Astrocyte of the hippocampus (primary cell): ENCODE measurements around the gene ARL15.
"Not testable (repeated sequence)": the region's sequence is repeated elsewhere in the genome, so short reads cannot be mapped to it uniquely, and the experiment has no call there.

Experiments
- DNase-seq: peaks from one replicate; pipeline ENCODE4 v3.0.0; 2011; ENCODE audit warnings: low read depth, low spot score

The ARL15 gene

DNA sequence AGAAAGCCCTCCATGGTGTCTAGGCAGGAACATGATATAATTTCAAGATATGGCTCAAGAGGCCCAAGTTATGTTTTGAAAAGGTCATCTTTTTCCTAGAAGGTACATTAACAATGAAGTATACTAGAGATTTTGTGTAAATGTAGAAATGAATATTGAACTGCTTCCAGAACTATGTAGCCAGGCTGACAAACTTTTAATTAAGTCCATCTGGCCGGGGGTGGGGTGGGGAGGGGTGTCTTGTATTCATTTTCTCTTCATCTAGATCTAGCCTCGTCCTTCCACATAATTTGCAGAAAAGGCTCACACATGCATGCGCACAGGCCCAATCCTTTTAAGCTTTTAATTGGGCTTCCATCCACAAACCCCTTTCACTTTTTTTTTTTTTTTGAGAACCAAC, 323.3 kb downstream of the ARL15 start:
- DNase-seq = no peak

DNA sequence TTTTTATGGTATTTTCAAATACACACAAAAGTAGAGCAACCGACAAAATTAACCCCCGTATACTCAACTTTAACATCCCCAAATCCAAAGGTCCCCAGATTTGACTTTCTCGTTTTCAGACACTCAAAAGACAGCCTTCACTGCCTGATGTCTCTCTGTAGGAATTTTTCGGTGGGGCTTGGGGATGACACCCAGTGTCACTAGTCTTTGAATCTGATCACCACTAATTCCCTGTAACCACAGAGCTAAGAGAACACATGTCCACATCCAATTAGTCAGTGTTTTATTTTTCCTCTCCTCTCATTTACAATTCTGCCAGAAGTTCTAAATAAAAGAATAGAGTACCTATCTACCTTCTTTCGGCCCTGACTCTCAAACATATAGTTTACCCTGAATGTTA, 324.6 kb downstream of the ARL15 start:
- DNase-seq = no peak

DNA sequence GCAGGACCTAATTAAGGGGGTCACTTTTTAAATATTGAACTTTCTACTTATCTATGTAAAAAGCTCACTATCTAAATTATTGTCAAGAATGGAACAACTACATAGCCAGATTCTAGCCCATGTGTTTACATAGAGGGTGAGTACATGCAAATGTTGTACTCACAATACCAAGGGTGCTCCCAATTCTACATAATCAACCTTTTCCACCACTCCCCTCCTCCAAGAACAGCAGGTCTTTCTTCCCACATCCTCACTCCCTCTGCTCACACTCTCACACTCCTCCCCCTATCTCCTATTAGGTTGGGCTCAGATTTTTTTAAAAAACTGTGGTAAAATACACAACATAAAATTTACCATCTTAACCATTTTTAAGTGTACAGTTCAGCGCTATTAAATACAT, 325.4 kb downstream of the ARL15 start:
- no peak for DNase-seq

DNA sequence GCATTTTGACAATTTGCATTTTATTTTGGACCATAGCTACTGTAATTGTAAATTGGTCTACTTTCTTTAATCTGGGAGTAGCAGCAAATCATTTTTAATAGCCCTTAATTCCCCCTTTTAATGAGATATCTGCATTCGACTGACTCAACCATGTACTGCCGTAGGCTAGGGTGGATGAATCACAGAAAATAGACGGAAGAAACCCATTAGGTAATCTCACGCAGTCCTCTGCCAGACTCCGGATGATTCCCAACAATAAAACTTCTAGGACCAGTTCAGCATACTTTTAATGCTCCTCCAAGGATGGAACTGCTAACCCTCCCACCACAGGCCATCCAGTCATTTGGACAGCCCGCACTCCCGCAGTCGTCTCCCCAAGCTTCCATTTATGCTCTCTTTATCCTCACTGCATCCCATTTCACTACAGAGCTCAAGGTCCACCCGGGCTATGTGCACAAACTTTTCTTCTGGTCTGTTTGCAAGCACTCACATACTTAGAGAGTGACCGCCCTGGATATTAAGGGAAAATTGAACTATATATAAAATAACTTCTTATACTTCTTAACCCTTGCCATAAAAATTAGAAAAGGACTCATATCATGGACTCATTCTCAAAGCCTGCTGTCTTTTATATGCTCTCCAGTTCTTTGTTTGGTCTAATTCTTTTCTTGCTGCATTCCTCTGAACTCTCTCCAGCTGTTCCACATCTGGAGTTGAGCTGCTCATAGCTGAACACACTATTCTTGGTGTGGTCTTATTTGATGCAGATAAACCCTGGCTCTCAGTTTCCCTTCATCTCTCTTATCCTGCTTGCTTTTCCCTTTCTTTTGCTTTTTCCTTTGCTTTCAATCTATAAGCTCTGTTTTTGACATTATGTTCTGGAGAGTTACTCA, 326.6 kb downstream of the ARL15 start:
- DNase-seq = no peak

DNA sequence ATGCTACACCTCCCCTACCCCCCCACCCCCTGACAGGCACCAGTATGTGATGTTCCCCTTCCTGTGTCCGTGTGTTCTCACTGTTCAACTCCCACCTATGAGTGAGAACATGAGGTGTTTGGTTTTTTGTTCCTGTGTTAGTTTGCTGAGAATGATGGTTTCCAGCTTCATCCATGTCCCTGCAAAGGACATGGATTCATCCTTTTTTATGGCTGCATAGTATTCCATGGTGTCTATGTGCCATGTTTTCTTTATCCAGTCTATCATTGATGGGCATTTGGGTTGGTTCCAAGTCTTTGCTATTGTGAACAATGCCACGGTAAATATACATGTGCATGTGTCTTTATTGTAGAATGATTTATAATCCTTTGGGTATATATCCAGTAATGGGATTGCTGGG, 328.1 kb downstream of the ARL15 start:
- not testable (repeated sequence) for DNase-seq

DNA sequence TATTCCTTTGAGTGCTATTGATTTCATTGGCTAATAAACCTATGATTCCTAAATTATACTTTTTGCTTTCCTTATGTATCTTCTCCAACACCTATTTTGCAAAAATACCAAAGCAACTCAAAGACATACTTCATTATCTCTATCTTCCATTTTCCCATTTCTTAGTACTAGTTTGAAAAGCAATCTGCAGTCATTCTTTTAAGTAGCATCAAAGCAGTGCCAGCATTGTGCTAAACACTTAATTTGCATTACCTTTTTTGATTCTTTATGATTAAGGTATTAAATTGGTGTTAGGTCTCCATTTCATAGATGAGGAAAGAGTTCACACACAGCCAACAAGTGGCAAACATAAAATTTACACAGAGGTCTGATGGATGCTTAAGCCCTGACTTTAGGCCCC, 330.3 kb downstream of the ARL15 start:
- DNase-seq = no peak

DNA sequence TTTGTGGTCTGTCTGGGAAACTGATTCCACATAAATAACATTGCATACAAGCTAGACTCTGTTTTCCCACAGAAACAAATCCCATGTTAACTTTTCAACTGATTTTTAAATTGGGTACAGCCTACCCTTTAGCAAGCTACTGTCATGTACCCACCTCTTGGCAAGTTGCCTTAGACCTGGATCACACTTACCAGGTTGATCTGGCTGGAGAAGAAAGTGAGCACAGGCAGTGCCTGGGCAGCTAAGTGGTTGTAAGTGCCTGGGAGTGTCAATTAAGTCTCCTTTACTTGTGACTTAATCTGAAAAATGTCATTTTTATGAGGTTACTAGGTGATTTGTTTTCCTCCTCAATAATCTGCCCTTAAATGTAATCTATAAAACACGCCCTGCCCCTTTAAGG, 336.4 kb downstream of the ARL15 start:
- no peak for DNase-seq

DNA sequence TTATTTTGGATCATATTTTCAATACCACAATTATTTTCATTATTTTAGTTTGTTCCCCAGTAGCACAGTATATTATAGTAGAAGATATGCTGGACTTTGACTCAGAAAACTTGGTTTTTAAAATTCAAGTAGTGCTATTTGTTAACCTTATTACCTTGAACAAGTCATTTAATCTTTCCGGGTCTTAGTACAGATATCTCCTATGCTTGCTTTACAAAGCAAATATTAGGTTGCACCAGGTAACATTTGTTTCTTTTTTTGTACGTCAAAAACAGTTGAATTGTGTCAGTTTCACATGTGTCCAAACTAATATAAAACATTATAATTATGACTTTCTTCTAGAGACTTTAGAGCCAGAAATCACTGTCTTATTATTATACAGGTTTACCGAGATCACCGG, 338.1 kb downstream of the ARL15 start:
- no peak for DNase-seq

DNA sequence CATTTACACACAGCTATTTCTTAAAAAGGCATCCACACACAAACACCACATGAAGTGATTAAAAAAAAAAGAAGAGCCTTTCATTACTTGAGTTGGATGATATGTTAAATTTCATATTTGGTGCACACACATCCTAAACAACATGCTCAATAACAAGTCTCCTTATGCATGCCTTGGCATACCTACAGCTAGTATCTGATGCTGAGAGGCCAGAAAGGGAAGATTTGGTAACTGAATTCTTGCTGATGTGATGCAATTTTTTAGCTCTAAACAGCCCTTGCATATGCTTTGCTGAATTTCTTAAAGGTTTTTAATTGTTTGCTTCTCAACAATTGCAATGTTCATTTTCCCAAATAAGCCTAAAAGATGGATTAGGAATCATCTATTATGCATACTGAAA, 338.8 kb downstream of the ARL15 start:
- no peak for DNase-seq

DNA sequence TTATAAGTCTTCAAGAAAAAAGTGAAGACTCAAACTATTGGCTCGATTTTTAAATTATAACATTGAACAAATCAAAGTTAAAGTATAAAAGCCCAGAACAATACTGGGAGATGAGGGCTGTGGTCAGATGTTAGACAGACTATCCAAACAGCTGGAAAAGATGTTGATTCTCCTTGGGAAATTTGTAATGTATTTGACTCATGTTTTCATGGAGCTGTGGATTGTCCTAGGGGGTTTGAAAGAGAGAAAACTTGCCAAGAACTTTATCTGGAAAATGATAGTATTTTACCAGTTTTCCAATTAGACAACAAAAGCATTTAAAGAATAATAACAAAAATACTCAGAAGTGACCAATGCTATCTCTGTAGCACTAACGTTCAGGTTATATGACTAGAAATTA, 339.2 kb downstream of the ARL15 start:
- DNase-seq = no peak

DNA sequence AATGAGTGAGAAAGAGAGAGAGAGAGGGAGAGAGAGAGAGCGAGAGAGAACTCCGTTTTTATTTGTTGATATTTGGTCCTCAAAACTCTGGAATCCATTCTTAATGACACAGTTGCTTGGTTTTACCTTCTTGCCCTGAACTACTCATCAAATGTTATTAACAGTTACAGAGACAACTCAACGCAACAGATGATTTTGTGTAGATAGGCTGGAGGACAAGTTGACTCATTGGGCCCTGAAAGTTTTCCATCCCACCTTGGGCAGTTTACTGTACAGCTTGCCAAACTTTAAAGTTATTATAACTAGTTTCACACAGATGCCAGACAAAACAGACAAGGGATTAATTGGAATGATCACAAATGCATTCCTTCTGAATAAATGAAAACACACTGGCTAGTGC, 339.9 kb downstream of the ARL15 start:
- peak; percentile 31 for DNase-seq

DNA sequence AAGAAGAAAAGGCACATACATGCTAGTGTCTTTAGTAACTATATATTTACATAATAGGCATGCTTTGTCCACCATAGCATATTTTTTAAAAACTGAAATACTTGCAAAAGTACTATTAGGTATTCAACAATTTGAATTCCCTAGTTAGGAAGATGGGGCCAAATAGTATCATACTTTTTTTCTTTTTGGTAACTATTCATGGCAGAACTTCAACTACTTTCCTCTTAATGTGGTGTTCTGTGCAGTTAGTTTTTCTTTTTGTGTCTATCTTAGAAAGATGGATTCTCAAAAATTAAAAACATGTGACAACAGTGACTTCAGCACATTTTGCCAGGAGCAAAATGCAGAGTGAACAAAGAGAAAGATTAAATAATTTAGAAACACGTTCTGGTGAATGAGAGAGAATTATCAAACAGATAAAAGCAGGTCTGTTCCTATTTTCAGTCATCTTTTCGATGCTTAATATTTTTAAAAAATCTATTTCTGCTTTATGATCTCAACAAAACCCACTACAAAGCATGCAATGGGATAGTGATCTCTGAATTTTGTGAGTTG, 341.1 kb downstream of the ARL15 start:
- no peak for DNase-seq

DNA sequence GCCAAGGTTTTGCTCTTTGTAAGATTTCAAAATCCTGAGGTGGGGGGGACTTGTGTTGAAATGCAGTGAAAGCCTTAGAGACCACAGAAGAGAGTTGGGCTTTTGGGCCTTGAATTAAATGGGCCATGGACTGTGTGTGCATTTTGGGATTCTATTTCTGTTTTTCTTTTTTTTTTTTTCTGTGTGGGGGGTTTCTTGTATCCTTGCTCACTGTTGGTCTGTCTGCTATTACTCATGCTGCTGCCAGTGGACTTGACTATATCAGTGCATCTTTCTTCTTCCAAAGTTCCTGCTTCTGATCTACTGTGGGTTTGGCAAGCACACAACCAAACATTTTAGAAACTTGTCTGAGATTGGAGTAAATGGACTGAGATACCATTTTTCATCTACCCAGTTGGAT, 344.9 kb downstream of the ARL15 start:
- peak; percentile 25 for DNase-seq

DNA sequence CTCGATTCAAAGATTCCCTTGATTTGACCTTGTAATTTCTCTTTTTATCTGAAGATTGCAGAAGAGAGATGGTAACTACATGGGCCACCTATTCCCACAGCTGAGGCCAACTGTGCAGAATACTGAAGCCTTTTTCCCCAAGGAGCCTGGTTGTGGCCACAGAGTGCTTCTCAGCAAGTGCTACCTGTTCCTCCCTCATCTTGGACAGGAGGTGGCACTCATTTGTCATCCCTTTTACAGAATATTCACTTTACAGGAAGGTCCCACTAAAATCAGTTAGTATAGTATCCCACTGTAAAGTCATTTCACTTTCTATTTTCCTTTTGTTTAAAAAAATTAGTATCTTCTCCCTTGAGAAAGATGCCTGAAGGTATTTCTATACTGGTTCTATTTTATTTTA, 346.4 kb downstream of the ARL15 start:
- DNase-seq = no peak

DNA sequence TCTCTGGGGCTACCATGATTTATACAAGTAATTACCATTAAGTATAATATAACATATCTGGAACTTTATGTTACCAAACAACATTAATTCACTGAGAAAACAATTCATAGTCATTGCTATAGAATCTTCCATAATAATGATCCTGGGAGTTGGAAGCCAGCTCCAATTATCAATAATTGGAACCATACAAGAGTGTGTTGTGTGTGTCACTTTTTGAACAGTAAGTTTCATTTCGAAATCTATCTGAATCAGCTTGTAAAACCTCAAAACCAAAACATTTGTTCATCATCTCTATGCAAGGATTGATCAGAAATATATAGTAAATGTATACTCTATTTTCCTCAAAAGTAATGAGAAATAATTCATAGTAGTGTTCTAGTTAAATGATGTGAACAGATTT, 348.1 kb downstream of the ARL15 start:
- no peak for DNase-seq

DNA sequence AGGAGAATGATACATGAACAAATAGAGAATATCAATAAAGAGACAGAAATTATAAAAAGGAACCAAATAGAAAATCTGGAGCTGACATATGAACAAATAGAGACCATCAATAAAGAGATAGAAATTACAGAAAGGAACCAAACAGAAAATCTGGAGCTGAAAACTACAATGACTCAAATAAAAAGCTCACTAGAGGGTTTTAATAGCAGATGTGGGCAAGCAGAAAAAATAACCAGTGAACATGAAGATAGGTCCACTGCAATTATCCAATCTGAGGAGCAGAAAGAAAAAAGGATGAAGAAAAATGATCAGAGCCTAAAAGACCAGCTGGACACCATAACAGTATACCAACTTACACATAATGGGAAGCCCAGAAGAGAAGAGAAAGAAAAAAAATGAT, 353.7 kb downstream of the ARL15 start:
- no peak for DNase-seq

DNA sequence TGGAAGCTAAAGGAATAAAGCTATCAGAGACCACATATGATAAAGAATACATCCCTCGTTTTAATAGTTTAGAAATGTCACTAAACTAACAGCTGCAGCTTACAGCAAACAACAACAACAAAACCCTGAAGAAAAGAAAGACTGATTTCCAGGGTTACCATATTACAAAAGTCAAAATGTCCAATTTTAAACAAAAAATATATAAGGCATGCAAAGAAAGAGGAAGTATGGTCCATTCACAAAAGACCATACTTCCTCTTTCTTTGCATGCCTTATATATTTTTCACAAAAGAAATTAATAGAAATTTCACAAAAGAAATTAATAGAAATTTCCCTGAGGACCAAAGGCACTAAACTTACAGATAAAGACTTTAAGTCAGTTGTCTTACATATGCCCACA, 354.2 kb downstream of the ARL15 start:
- DNase-seq = no peak

DNA sequence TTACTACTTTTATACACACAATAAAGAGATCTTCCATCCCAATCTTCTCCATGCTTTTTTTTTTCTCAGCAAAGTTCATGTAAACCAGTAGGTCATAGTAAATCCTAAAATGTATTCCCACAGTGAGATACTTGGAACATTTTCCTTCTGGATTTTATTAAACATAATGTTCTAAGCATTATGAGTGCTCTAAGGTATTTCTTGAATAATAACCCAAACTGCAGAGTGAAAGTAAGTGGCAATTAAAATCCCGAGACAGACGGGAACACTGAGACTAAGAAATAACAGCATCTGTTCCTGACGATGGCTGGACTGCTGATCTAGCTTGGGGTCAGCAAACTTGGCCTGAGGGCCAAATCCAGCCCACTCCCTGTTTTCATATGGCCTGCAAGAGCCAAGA, 359.8 kb downstream of the ARL15 start:
- DNase-seq = no peak

DNA sequence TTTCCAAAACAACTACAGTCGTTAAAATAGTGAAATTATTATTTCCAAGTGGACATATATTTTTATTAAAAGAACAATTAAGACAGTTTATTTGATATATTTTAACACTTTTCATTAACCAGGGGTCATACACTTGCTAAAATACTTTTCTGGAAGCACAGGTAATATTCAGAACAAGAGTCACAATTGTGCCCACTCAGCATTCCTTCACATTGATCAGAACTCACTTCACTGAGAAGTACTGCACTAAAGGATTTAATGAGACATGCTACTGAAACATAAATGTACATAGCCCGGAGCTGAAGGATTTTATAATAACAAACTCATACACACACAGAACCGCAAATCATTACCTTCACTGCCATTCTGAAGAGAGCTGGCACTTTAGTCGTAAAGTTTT, 361.8 kb downstream of the ARL15 start:
- DNase-seq = no peak

DNA sequence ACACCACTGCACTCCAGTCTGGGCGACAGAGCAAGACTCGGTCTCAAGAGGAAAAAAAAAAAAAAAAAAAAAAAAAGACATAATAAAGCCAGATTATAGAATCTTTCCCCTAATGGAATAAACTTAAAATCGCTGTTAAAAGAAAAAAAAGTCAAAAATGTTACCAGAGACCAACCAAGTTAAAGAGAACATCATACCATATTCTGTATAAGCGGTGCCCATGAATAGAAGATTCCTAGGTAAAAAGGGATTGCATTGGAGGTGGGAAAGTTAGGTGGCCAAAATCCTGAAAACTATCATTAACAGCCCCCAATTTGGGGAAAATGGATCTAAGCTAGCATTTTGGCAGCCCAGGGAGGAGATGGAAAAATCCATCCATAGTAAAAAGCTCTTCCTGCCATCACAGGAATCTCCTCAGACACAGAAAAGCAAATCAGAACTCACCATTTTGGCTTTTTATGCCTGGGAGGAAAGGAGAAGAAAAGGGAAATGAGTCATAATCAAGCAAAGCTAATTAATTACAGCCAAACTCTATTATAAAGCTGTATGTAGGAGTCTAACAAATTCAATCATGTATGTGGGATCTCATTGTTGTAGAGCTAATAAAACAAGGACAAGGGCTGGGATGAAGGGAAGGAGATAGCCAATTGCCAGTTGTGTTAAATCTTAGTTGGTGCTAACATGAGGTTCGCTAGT, 363.8 kb downstream of the ARL15 start:
- DNase-seq = no peak

DNA sequence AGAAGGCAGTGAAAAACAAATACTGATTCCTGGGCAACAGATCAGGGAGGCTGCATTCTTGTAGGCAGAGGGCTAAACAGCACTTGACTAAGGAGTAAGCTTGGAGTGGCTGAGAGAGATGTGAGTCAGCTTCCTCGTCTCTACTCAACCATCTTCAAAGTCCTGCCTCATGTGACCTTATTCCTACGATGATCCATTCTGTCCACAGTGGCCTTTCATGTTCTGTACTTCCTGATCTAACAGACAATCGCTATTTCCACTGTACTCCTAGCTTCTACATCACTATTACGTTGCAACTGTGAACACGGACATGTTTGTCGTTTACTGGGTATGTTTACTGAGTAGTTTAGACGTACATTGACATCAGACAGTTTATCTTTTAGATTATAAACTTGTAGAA, 365.4 kb downstream of the ARL15 start:
- no peak for DNase-seq

DNA sequence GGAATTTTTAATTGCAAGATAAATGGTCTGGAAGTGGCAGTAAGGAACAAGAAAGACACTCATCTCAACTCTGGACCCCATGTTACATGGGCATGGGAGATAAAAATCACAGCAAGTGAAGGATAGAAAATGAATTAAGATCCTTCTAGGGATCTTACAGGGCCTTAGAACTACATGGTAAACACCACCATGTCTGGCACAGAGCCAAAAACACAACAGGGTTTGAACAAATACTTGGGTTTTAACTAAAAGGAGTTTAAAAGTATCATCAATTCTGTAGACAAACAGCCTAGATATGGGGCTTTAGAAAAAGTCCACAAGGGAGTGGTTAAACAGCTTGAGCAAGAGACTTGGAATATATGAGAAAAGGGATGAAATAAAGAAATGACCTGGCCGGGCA, 366.4 kb downstream of the ARL15 start:
- no peak for DNase-seq

DNA sequence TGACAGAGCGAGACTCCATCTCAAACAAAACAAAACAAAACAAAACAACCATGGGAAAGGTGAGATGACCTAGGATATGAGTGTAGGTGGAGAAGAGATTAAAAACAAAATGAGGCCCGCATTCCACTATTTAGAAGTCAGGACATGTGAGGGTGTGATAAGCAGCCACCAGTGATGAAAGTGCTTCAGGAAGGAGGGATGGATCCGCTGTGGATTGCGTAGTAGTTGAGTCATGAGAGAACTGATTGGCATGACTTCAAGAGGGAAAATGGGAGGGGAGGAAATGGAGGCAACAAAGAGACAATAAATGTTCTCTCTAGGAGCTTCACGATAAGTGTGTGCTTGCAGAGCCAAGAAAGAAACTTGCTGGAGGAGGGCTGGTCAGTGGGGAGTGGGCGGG, 367.6 kb downstream of the ARL15 start:
- DNase-seq = no peak
